Neural progenitor cell (in vitro differentiated cells): ENCODE data around the gene NWD2. TPM values are rescaled to one million over a fixed set of nuclear protein-coding genes. Genes with fewer than 3 reads are reported as not detected.
A peak's percentile ranks its signal among the peaks of the same experiment; 100 is the strongest.

Experiments
- DNase-seq: peaks from one replicate; pipeline ENCODE4 v3.0.0-alpha.2; 2016; ENCODE audit warnings: low spot score
- H2AFZ ChIP-seq: fragments of 200-600 bp; sonication (generic); replicated peaks from 2 replicates; pipeline ENCODE4 v1.6.1; 2016; ENCODE audit warnings: antibody characterized with exemption
- H3F3A ChIP-seq: fragments of 200-600 bp; sonication (generic); 2 replicates; pipeline ENCODE4 v1.6.1; 2016; ENCODE audit warnings: antibody characterized with exemption, low read depth
- H3K27ac ChIP-seq: fragments of 200-600 bp; sonication (generic); 2 replicates; pipeline ENCODE4 v1.5.1; 2016; ENCODE audit warnings: mild to moderate bottlenecking
- H3K27me3 ChIP-seq: fragments of 200-600 bp; sonication (generic); 2 replicates; pipeline ENCODE4 v1.6.1; 2016; ENCODE audit warnings: mild to moderate bottlenecking, moderate library complexity
- H3K36me3 ChIP-seq: fragments of 200-600 bp; sonication (generic); 2 replicates; pipeline ENCODE4 v1.5.1; 2016
- H3K4me1 ChIP-seq: fragments of 200-600 bp; sonication (generic); 2 replicates; pipeline ENCODE4 v1.6.1; 2016; ENCODE audit warnings: mixed run types
- H3K4me2 ChIP-seq: fragments of 200-600 bp; sonication (generic); 2 replicates; pipeline ENCODE4 v1.6.1; 2016
- H3K4me3 ChIP-seq: fragments of 200-600 bp; sonication (generic); 2 replicates; pipeline ENCODE4 v1.5.1; 2016
- H3K79me2 ChIP-seq: fragments of 200-600 bp; sonication (generic); 2 replicates; pipeline ENCODE4 v1.6.1; 2016; ENCODE audit warnings: low read depth
- H3K9ac ChIP-seq: fragments of 200-600 bp; sonication (generic); 2 replicates; pipeline ENCODE4 v1.6.1; 2016
- H3K9me3 ChIP-seq: fragments of 200-600 bp; sonication (generic); 2 replicates; pipeline ENCODE4 v1.5.1; 2016; ENCODE audit warnings: low read depth
- H4K20me1 ChIP-seq: fragments of 200-600 bp; sonication (generic); 2 replicates; pipeline ENCODE4 v1.6.1; 2016; ENCODE audit warnings: low read depth
- H3K27ac Mint-ChIP-seq: 3 replicates; pipeline ENCODE4 v1.8.0; 2021; ENCODE audit warnings: mixed read lengths
- H3K27me3 Mint-ChIP-seq: 2 replicates; pipeline ENCODE4 v1.8.0; 2022; ENCODE audit warnings: low read depth, mild to moderate bottlenecking, inconsistent platforms, moderate library complexity, mixed read lengths; ENCODE audit not compliant: insufficient read depth
- H3K36me3 Mint-ChIP-seq: 3 replicates; pipeline ENCODE4 v1.8.0; 2021; ENCODE audit warnings: mixed read lengths
- H3K4me1 Mint-ChIP-seq: 3 replicates; pipeline ENCODE4 v1.8.0; 2021; ENCODE audit warnings: mixed read lengths
- H3K4me3 Mint-ChIP-seq: 3 replicates; pipeline ENCODE4 v1.8.0; 2021; ENCODE audit warnings: mild to moderate bottlenecking, moderate library complexity, mixed read lengths
- H3K9me3 Mint-ChIP-seq: 3 replicates; pipeline ENCODE4 v1.8.0; 2020; ENCODE audit warnings: mixed read lengths
- CTCF ChIP-seq: fragments of 200-600 bp; sonication (generic); IDR thresholded peaks from 2 replicates; pipeline ENCODE4 v1.5.1; 2017; ENCODE audit warnings: antibody characterized with exemption, mild to moderate bottlenecking
- EZH2 ChIP-seq: fragments of 200-600 bp; sonication (generic); IDR thresholded peaks from 2 replicates; pipeline ENCODE4 v1.6.1; 2017; ENCODE audit warnings: antibody characterized with exemption, mild to moderate bottlenecking, moderate library complexity
- EZH2phosphoT487 ChIP-seq: fragments of 200-600 bp; sonication (generic); IDR thresholded peaks from 2 replicates; pipeline ENCODE4 v1.6.1; 2017; ENCODE audit warnings: antibody characterized with exemption
- total RNA-seq: library from RNA; depleted of rRNA; stranded (reverse); fragments of >200 nt; gene quantifications from 2 replicates; pipeline ENCODE4 v1.2.3, GENCODE V29; 2015; ENCODE audit warnings: low replicate concordance

The NWD2 gene
- total RNA-seq, 1 donor from 2014 or later, result not detected

GRCh38 chr4:37455301-37456131 is 211.0 kb downstream of the NWD2 start:
- no peaks in the 10 kb centered on the region for H3K36me3 ChIP-seq
- no peak for DNase-seq
- H2AFZ ChIP-seq, result no peak overlapping the region
- H3K4me2 ChIP-seq, result no peak overlapping the region
- H3K4me3 Mint-ChIP-seq, result no peak overlapping the region
- H3K9me3 ChIP-seq, result no peaks in the 10 kb centered on the region
- H4K20me1 ChIP-seq, result no peaks in the 10 kb centered on the region
- H3K27ac Mint-ChIP-seq, result no peak overlapping the region
- no peak overlapping the region for H3K9ac ChIP-seq
- H3K79me2 ChIP-seq, result no peaks in the 10 kb centered on the region
- H3K4me1 Mint-ChIP-seq, result peaks cover 18% of the 10 kb centered on the region
- peaks cover 7% of the 10 kb centered on the region for H3F3A ChIP-seq
- peaks cover 3% of the 10 kb centered on the region for H3K9me3 Mint-ChIP-seq
- peaks cover 69% of the 10 kb centered on the region for H3K27me3 ChIP-seq
- H3K27me3 Mint-ChIP-seq, result peaks cover 2% of the 10 kb centered on the region
- no peak overlapping the region for H3K4me3 ChIP-seq
- peaks cover 1% of the 10 kb centered on the region for H3K36me3 Mint-ChIP-seq
- peaks cover 10% of the 10 kb centered on the region for H3K4me1 ChIP-seq
- no peak overlapping the region for H3K27ac ChIP-seq
- no peak for TF ChIP-seq CTCF
- TF ChIP-seq EZH2phosphoT487, result no peak
- TF ChIP-seq EZH2, result no peak

- Histone ChIP-seq H3K27ac (no peak overlapping the region), H3K9ac (no peak overlapping the region), H3F3A (no peaks in the 10 kb centered on the region), H3K27me3 (peaks cover 7% of the 10 kb centered on the region), H3K79me2 (no peaks in the 10 kb centered on the region), H3K4me1 (no peaks in the 10 kb centered on the region), H3K4me3 (no peak overlapping the region), H3K4me2 (no peak overlapping the region), H2AFZ (no peak overlapping the region), H4K20me1 (no peaks in the 10 kb centered on the region), H3K9me3 (no peaks in the 10 kb centered on the region), H3K36me3 (no peaks in the 10 kb centered on the region)
- Mint-ChIP-seq H3K27ac (no peak overlapping the region), H3K4me1 (no peaks in the 10 kb centered on the region), H3K27me3 (no peaks in the 10 kb centered on the region), H3K9me3 (peaks cover 3% of the 10 kb centered on the region), H3K4me3 (no peak overlapping the region), H3K36me3 (peaks cover 1% of the 10 kb centered on the region)
- DNase-seq, result no peak
- TF ChIP-seq CTCF (no peak), EZH2 (no peak), EZH2phosphoT487 (no peak)
These were observed 217.3 kb downstream of the NWD2 start for GRCh38 chr4:37461801-37462200.

GRCh38 chr4:37463033-37463856 is 218.7 kb downstream of the NWD2 start:
- no peak overlapping the region for H3K27ac Mint-ChIP-seq
- H3K4me1 Mint-ChIP-seq, result no peaks in the 10 kb centered on the region
- peaks cover 1% of the 10 kb centered on the region for H3K36me3 Mint-ChIP-seq
- Histone ChIP-seq H3K4me1 (no peaks in the 10 kb centered on the region), H2AFZ (peak overlapping the region; percentile 89), H4K20me1 (no peaks in the 10 kb centered on the region), H3K27me3 (no peaks in the 10 kb centered on the region), H3K4me2 (no peak overlapping the region), H3K9ac (no peak overlapping the region), H3K4me3 (no peak overlapping the region), H3K79me2 (no peaks in the 10 kb centered on the region), H3K27ac (no peak overlapping the region), H3F3A (no peaks in the 10 kb centered on the region), H3K9me3 (no peaks in the 10 kb centered on the region), H3K36me3 (no peaks in the 10 kb centered on the region)
- peaks cover 3% of the 10 kb centered on the region for H3K9me3 Mint-ChIP-seq
- no peaks in the 10 kb centered on the region for H3K27me3 Mint-ChIP-seq
- H3K4me3 Mint-ChIP-seq, result no peak overlapping the region
- TF ChIP-seq CTCF (peak; percentile 12), EZH2 (no peak), EZH2phosphoT487 (no peak)
- peak; percentile 4 for DNase-seq
